ENCODE measurements around the gene RERE. TPM values are rescaled to one million over a fixed set of nuclear protein-coding genes. Genes with fewer than 3 reads are reported as not detected.

RERE gene
- total RNA-seq, 2 experiments from 2014 or later: 45.8 to 57.1 TPM

DNA sequence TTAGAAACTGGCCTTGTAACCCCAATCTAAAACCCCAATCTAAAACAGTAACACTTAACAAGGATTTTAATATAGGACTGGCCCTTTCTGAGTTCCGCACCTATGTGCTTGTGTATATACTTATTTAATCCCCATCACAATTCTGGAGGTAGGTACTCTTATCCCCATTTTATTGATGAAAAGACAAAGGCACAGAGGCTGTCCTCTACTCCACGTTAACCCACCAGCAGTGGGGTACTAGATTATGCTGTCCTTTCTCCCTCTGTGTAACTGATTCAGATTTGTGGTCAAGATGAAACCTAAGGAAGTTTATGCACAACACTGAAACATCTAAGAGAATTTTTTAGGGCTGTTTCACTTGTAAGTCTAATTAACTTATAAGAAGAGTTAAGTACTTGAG, 175.3 kb downstream of the RERE start:
- H3K9me3 Mint-ChIP-seq: no peaks in the 10 kb centered on the region
- H3K36me3 Mint-ChIP-seq (ENCODE audit: low read depth): peaks cover 6% of the 10 kb centered on the region
- intact Hi-C loops (cut with micrococcal nuclease): no loop called here
- POLR2A ChIA-PET: interaction anchor here (1.6 kb wide), 1 partner anchor 174 kb away, joined by 3 read pairs; no protein-coding TSS in a partner anchor
- ATAC-seq (no peak), DNase-seq (no peak)
- no peaks in the 10 kb centered on the region for H3K27me3 Mint-ChIP-seq
- TF ChIP-seq, protein P1, sequence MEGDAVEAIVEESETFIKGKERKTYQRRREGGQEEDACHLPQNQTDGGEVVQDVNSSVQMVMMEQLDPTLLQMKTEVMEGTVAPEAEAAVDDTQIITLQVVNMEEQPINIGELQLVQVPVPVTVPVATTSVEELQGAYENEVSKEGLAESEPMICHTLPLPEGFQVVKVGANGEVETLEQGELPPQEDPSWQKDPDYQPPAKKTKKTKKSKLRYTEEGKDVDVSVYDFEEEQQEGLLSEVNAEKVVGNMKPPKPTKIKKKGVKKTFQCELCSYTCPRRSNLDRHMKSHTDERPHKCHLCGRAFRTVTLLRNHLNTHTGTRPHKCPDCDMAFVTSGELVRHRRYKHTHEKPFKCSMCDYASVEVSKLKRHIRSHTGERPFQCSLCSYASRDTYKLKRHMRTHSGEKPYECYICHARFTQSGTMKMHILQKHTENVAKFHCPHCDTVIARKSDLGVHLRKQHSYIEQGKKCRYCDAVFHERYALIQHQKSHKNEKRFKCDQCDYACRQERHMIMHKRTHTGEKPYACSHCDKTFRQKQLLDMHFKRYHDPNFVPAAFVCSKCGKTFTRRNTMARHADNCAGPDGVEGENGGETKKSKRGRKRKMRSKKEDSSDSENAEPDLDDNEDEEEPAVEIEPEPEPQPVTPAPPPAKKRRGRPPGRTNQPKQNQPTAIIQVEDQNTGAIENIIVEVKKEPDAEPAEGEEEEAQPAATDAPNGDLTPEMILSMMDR (IDR thresholded peaks at IDR 0.05): no peak
- H3K27ac Mint-ChIP-seq: no peak overlapping the region
- H3K4me1 Mint-ChIP-seq (ENCODE audit: low read depth): peaks cover 23% of the 10 kb centered on the region
- CTCF ChIA-PET: no interaction called here
- no peak overlapping the region for H3K4me3 Mint-ChIP-seq

DNA sequence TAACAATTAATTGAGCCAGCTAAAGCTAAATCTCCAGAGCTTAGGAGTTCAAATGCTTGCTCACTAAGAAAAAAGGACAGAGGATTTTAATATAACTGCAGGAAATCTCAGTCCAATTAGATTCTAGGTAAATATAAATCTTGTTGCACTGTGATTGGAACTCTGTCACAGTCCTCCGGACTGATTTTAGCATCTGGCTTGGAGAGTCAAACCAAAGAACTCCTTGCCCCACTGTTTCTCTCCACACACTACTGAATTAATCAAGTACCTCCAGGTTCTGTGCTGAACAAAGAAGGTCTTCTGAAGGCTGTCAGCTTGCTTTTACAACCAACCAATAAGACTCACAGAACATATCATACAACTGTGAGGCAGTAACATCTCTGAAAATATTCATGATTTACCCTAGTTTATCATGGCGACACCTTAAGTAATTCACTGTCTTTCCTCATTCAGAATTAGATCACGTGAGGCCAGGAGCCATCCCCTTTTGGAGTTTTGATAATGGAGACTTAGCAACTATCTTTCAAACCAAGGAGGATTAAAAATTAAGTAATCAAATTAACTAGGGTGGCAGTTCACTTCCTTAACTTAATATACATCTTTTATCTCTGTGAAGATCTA, 176.0 kb downstream of the RERE start:
- no peaks in the 10 kb centered on the region for H3K9me3 Mint-ChIP-seq
- no peak overlapping the region for H3K27ac Mint-ChIP-seq
- CTCF ChIA-PET: interaction anchor here (1.7 kb wide), 1 partner anchor 85 kb away, joined by 6 read pairs; no protein-coding TSS in a partner anchor
- DNase-seq (no peak), ATAC-seq (no peak)
- no peaks in the 10 kb centered on the region for H3K27me3 Mint-ChIP-seq
- H3K4me3 Mint-ChIP-seq: no peak overlapping the region
- H3K36me3 Mint-ChIP-seq (ENCODE audit: low read depth): peaks cover 6% of the 10 kb centered on the region
- intact Hi-C loops (cut with micrococcal nuclease): no loop called here
- POLR2A ChIA-PET: interaction anchor here (1.6 kb wide), 1 partner anchor 174 kb away, joined by 3 read pairs; no protein-coding TSS in a partner anchor
- H3K4me1 Mint-ChIP-seq (ENCODE audit: low read depth): peaks cover 21% of the 10 kb centered on the region
- TF ChIP-seq, protein P1 (IDR thresholded peaks at IDR 0.05): no peak

DNA sequence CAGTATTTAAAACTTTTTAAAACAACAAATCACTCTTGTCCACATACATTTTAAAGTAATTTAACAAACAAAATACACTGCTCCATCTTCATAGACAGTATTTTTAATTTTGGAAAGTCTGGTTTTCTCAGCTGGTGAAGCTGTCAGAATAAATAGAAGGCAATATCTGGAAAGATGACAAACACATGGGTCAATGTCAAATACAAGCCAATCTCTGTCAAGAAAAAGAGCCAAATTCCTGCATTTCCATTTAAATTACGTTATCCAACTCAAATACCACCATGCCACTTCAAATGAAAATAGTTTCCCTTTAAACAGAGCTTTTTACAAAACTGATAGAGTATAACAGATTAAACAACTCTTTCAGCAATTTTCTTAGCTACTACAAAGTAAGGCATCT, 176.5 kb downstream of the RERE start:
- TF ChIP-seq, protein P1 (IDR thresholded peaks at IDR 0.05): no peak
- ChIA-PET POLR2A (interaction anchor here (1.6 kb wide), 1 partner anchor 175 kb away, joined by 3 read pairs; no protein-coding TSS in a partner anchor), CTCF (interaction anchor here (0.8 to 1.7 kb wide), 2 partner anchors 80 to 86 kb away, joined by 3 to 6 read pairs; no protein-coding TSS in a partner anchor)
- ATAC-seq (no peak), DNase-seq (no peak)
- Mint-ChIP-seq H3K27ac (no peak overlapping the region), H3K4me3 (no peak overlapping the region), H3K9me3 (no peaks in the 10 kb centered on the region), H3K4me1 (ENCODE audit: low read depth) (peaks cover 21% of the 10 kb centered on the region), H3K36me3 (ENCODE audit: low read depth) (peaks cover 6% of the 10 kb centered on the region), H3K27me3 (no peaks in the 10 kb centered on the region)
- intact Hi-C loops (cut with micrococcal nuclease): no loop called here

DNA sequence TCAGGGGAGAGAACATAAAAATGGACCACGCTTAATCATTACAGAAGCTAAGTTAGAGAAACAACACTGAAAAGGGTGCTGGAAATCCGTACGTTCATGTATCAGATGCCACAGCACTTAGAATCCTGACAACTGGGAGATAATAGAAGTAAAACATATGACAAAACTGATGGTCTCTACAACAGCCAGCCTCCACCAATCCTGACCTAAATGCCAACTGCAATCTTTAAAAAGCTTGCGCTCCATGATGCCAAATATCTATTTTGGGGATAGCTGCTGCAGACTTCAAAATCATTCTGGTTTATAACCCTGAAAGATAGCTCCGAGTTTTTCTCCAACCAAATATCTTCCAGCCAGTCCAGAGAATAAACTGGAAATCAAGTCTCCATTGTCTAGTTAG, 178.3 kb downstream of the RERE start:
- Mint-ChIP-seq H3K4me1 (ENCODE audit: low read depth) (peaks cover 16% of the 10 kb centered on the region), H3K27me3 (no peaks in the 10 kb centered on the region), H3K36me3 (ENCODE audit: low read depth) (peaks cover under 1% of the 10 kb centered on the region), H3K27ac (no peak overlapping the region), H3K9me3 (no peaks in the 10 kb centered on the region), H3K4me3 (no peak overlapping the region)
- CTCF ChIA-PET: interaction anchor here (0.9 to 1.4 kb wide), 5 partner anchors 11 to 78 kb away, joined by 3 to 5 read pairs (median 3); no protein-coding TSS in a partner anchor
- intact Hi-C loops (cut with micrococcal nuclease): no loop called here
- ATAC-seq (no peak), DNase-seq (no peak)
- POLR2A ChIA-PET: no interaction called here
- TF ChIP-seq, protein P1 (IDR thresholded peaks at IDR 0.05): no peak

DNA sequence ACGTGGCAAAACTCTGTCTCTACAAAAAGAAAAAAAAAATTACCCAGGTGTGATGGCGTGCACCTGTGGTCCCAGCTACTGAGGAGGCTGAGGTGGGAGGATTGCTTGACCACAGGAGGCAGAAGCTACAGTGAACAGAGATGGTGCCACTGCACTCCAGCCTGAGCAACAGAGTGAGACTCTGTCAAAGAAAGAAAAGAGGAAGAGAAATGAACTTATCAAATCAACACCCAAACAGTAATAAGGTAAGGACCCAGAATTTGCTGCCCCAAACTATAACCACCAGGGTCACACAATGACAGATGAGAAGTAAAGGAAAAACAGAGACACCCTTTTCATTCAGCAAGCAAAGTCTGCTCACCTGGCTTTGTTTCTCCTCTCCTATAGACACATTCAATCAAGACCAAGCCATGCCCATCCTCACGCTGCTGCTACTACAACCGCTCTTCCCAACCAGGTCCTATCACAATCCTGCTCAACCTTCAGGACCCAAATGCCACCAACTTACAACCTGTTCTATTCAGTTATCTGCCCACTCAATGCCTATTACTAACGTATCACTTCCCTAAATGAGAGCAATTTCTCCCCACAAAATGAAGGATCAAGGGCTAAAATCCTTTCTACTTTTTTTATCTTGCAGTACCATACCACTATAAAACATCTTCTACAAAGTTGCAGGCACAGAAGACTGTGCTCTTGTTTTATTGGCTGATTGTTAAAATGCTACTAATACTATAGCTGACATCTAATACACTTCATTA, 183.5 kb downstream of the RERE start:
- Mint-ChIP-seq H3K9me3 (no peaks in the 10 kb centered on the region), H3K27ac (no peak overlapping the region), H3K4me3 (no peak overlapping the region), H3K4me1 (ENCODE audit: low read depth) (peaks cover 32% of the 10 kb centered on the region), H3K36me3 (ENCODE audit: low read depth) (peaks cover 5% of the 10 kb centered on the region), H3K27me3 (no peaks in the 10 kb centered on the region)
- intact Hi-C loops (cut with micrococcal nuclease): no loop called here
- DNase-seq: no peak
- CTCF ChIA-PET: interaction anchor here (1.1 kb wide), 1 partner anchor 17 kb away, joined by 3 read pairs; no protein-coding TSS in a partner anchor
- TF ChIP-seq, protein P1 (IDR thresholded peaks at IDR 0.05): no peak
- no peak for ATAC-seq
- POLR2A ChIA-PET: no interaction called here
